Suprapubic skin (tissue), 4 donors: Measurements from ENCODE around the gene PPP2R5C. TPM values are rescaled to one million over a fixed set of nuclear protein-coding genes. Genes with fewer than 3 reads are reported as not detected.
A peak's percentile ranks its signal among the peaks of the same experiment; 100 is the strongest.

ENCODE experiments used
- DNase-seq, 2 donors: peaks; one replicate each; pipeline ENCODE4 v3.0.0-alpha.2; 2019; ENCODE audit warnings: low spot score in 2 of 2
- H3K27ac ChIP-seq: fragments of 200-600 bp; sonication (generic); one replicate; pipeline ENCODE4 v1.5.1; 2019
- H3K27me3 ChIP-seq: fragments of 200-600 bp; sonication (generic); one replicate; pipeline ENCODE4 v1.5.1; 2019
- H3K36me3 ChIP-seq: fragments of 200-600 bp; sonication (generic); one replicate; pipeline ENCODE4 v1.5.1; 2019
- H3K4me1 ChIP-seq: fragments of 200-600 bp; sonication (generic); one replicate; pipeline ENCODE4 v1.5.1; 2019
- H3K4me3 ChIP-seq: fragments of 200-600 bp; sonication (generic); one replicate; pipeline ENCODE4 v1.5.1; 2019; ENCODE audit warnings: mild to moderate bottlenecking
- H3K9me3 ChIP-seq: fragments of 200-600 bp; sonication (generic); one replicate; pipeline ENCODE4 v1.5.1; 2019
- CTCF ChIP-seq, 2 donors: fragments of 200-600 bp in 1 of 2; fragments of 450-650 bp in 1 of 2; sonication (generic) in 1 of 2; IDR thresholded peaks; one replicate each; pipeline ENCODE4 v1.5.1; 2016 to 2019; ENCODE audit warnings: antibody characterized with exemption in 2 of 2, mild to moderate bottlenecking in 1 of 2, moderate library complexity in 1 of 2
- EP300 ChIP-seq: sonication (generic); formaldehyde crosslinking; IDR thresholded peaks from one replicate; pipeline ENCODE4 v1.6.1; 2017; ENCODE audit warnings: antibody characterized with exemption
- POLR2A ChIP-seq, 2 donors: fragments of 450-650 bp; IDR thresholded peaks; one replicate each; pipeline ENCODE4 v1.6.1; 2017; ENCODE audit warnings: antibody characterized with exemption in 2 of 2, mild to moderate bottlenecking in 2 of 2, moderate library complexity in 2 of 2
- POLR2AphosphoS5 ChIP-seq, 3 donors: sonication (generic); formaldehyde crosslinking; IDR thresholded peaks; one replicate each; pipeline ENCODE4 v1.6.1; 2017; ENCODE audit warnings: antibody characterized with exemption in 3 of 3
- WGBS: methylation state at CpG from one replicate; pipeline ENCODE4 v1.1.5; 2018; 5-methylcytosine and 5-hydroxymethylcytosine counted together
- total RNA-seq, 4 donors: library from RNA; depleted of rRNA; stranded (reverse); fragments of >200 nt; gene quantifications; one replicate each; pipeline ENCODE4 v1.1.0, GENCODE V29; 2016

The PPP2R5C gene
- total RNA-seq, 4 donors from 2014 or later = 104 to 149 (median 119) TPM

- H3K36me3 ChIP-seq = peaks cover 4% of the 10 kb centered on the region
- TF ChIP-seq POLR2A (IDR thresholded peaks at IDR 0.05) (no peak), CTCF (IDR thresholded peaks at IDR 0.05) (no peak), EP300 (no peak)
- peaks cover 24% of the 10 kb centered on the region for H3K4me1 ChIP-seq
- H3K9me3 ChIP-seq = no peaks in the 10 kb centered on the region
- peak in 1 of 2 donors; percentile 85 for DNase-seq
- 2% methylated on average over 36 of the region's 72 CpGs for WGBS
- H3K27ac ChIP-seq = peak overlapping the region; percentile 84
- peak overlapping the region; percentile 68 for H3K4me3 ChIP-seq
- H3K27me3 ChIP-seq = no peaks in the 10 kb centered on the region
These were observed 496 bp downstream of the PPP2R5C start for GRCh38 chr14:101761881-101762529.

GRCh38 chr14:101762530-101763101 is 1.1 kb downstream of the PPP2R5C start:
- TF ChIP-seq CTCF (IDR thresholded peaks at IDR 0.05) = no peak
- TF ChIP-seq POLR2A (IDR thresholded peaks at IDR 0.05) = no peak
- TF ChIP-seq EP300 = no peak
- no peak for TF ChIP-seq POLR2AphosphoS5 (IDR thresholded peaks at IDR 0.05)
- WGBS = 28% methylated on average over 4 of the region's 4 CpGs
- Histone ChIP-seq H3K27me3 (no peaks in the 10 kb centered on the region), H3K4me3 (peak overlapping the region; percentile 68), H3K27ac (no peak overlapping the region), H3K4me1 (peaks cover 24% of the 10 kb centered on the region), H3K9me3 (no peaks in the 10 kb centered on the region), H3K36me3 (peaks cover 4% of the 10 kb centered on the region)
- DNase-seq = no peak

- Histone ChIP-seq H3K4me1 (peaks cover 24% of the 10 kb centered on the region), H3K9me3 (no peaks in the 10 kb centered on the region), H3K27me3 (no peaks in the 10 kb centered on the region), H3K36me3 (peaks cover 4% of the 10 kb centered on the region), H3K4me3 (no peak overlapping the region), H3K27ac (no peak overlapping the region)
- peak in 1 of 2 donors; percentile 53 for DNase-seq
- WGBS = 83% methylated on average over 10 of the region's 10 CpGs
- TF ChIP-seq POLR2A (IDR thresholded peaks at IDR 0.05) = no peak
- TF ChIP-seq POLR2AphosphoS5 (IDR thresholded peaks at IDR 0.05) = no peak
- TF ChIP-seq CTCF (IDR thresholded peaks at IDR 0.05) = no peak
- TF ChIP-seq EP300 = no peak
These were observed 2.6 kb downstream of the PPP2R5C start for GRCh38 chr14:101763941-101764709.

GRCh38 chr14:101767618-101768362 is 6.3 kb downstream of the PPP2R5C start:
- TF ChIP-seq POLR2AphosphoS5 (IDR thresholded peaks at IDR 0.05) (no peak), CTCF (IDR thresholded peaks at IDR 0.05) (no peak), EP300 (no peak), POLR2A (IDR thresholded peaks at IDR 0.05) (no peak)

More at GRCh38 chr14:101767618-101768362, 6.3 kb downstream of the PPP2R5C start:
- peaks cover 4% of the 10 kb centered on the region for H3K36me3 ChIP-seq
- no peak overlapping the region for H3K27ac ChIP-seq
- peaks cover 21% of the 10 kb centered on the region for H3K4me1 ChIP-seq
- no peak for DNase-seq
- 86% methylated on average over 7 of the region's 7 CpGs for WGBS
- no peaks in the 10 kb centered on the region for H3K27me3 ChIP-seq
- H3K4me3 ChIP-seq = no peak overlapping the region
- H3K9me3 ChIP-seq = no peaks in the 10 kb centered on the region
